Gastroesophageal sphincter (tissue), 4 donors: ENCODE results near the gene SUV39H2. TPM values are rescaled to one million over a fixed set of nuclear protein-coding genes. Genes with fewer than 3 reads are reported as not detected.

ENCODE experiments used
- ATAC-seq: fragments of 150-250 bp; one replicate; pipeline ENCODE4 v1.9.1; 2016; ENCODE audit warnings: mild to moderate bottlenecking, moderate library complexity
- H3K27ac ChIP-seq, 4 donors: fragments of 200-600 bp; sonication (generic) in 3 of 4; 1 replicate in 3 of 4; 2 replicates in 1 of 4; pipeline ENCODE4 v1.5.1; 2016 to 2019
- H3K27me3 ChIP-seq: fragments of 200-600 bp; sonication (generic); one replicate; pipeline ENCODE4 v1.5.1; 2019
- H3K36me3 ChIP-seq, 2 donors: fragments of 200-600 bp; sonication (generic); one replicate each; pipeline ENCODE4 v1.5.1; 2019; ENCODE audit warnings: control low read depth in 1 of 2
- H3K4me1 ChIP-seq, 3 donors: fragments of 200-600 bp; sonication (generic); 1 replicate in 2 of 3; 2 replicates in 1 of 3; pipeline ENCODE4 v1.5.1; 2016 to 2019; ENCODE audit warnings: control low read depth in 2 of 3
- H3K4me3 ChIP-seq, 2 donors: fragments of 200-600 bp; sonication (generic); one replicate each; pipeline ENCODE4 v1.5.1; 2019; ENCODE audit warnings: mild to moderate bottlenecking in 1 of 2, moderate library complexity in 1 of 2
- H3K9me3 ChIP-seq, 3 donors: fragments of 200-600 bp; sonication (generic); one replicate each; pipeline ENCODE4 v1.5.1; 2017 to 2019; ENCODE audit warnings: control low read depth in 2 of 3
- CTCF ChIP-seq, 4 experiments: fragments of 200-600 bp in 2 of 4; fragments of 450-650 bp in 2 of 4; sonication (generic) in 1 of 4; IDR thresholded peaks; one replicate each; pipeline ENCODE4 v1.5.1; 2017 to 2019; ENCODE audit warnings: antibody characterized with exemption in 4 of 4, mild to moderate bottlenecking in 2 of 4, moderate library complexity in 2 of 4
- EP300 ChIP-seq: sonication (generic); formaldehyde crosslinking; IDR thresholded peaks from one replicate; pipeline ENCODE4 v1.6.1; 2017; ENCODE audit warnings: antibody characterized with exemption, mild to moderate bottlenecking
- POLR2A ChIP-seq, 2 donors: fragments of 450-650 bp; IDR thresholded peaks; one replicate each; pipeline ENCODE4 v1.6.1; 2017; ENCODE audit warnings: antibody characterized with exemption in 2 of 2, mild to moderate bottlenecking in 2 of 2, moderate library complexity in 1 of 2
- POLR2AphosphoS5 ChIP-seq: sonication (generic); formaldehyde crosslinking; IDR thresholded peaks from one replicate; pipeline ENCODE4 v1.6.1; 2017; ENCODE audit warnings: antibody characterized with exemption
- WGBS, 2 donors: methylation state at CpG; one replicate each; pipeline ENCODE4 v1.1.5; 2018; ENCODE audit warnings: low coverage in 1 of 2; 5-methylcytosine and 5-hydroxymethylcytosine counted together
- total RNA-seq, 4 donors: library from RNA; depleted of rRNA; stranded (reverse); fragments of >200 nt; gene quantifications; one replicate each; pipeline ENCODE4 v1.1.0, GENCODE V29; 2016

Gene SUV39H2
- total RNA-seq, 4 donors from 2014 or later, result 4.4 to 6.2 (median 5.1) TPM

GRCh38 chr10:14916600-14916999, 37.9 kb downstream of the SUV39H2 start:
- Histone ChIP-seq H3K9me3 (peaks cover 0 to 25% (median 0%) of the 10 kb centered on the region in 3 donors), H3K27me3 (no peaks in the 10 kb centered on the region), H3K4me3 (no peak overlapping the region), H3K27ac (no peak overlapping the region), H3K36me3 (peaks cover 4 to 90% of the 10 kb centered on the region in 2 donors), H3K4me1 (no peaks in the 10 kb centered on the region)
- no peak for TF ChIP-seq POLR2AphosphoS5
- ATAC-seq, result no peak
- WGBS, 2 donors, result 90 to 100% methylated on average over 2 of the region's 2 CpGs

- no peak for TF ChIP-seq EP300
- TF ChIP-seq POLR2A (IDR thresholded peaks at IDR 0.05), result no peak
- no peak for TF ChIP-seq CTCF (IDR thresholded peaks at IDR 0.05)
- TF ChIP-seq POLR2AphosphoS5, result no peak
- peaks cover 0 to 25% (median 0%) of the 10 kb centered on the region in 3 donors for H3K9me3 ChIP-seq
- H3K4me3 ChIP-seq, result no peak overlapping the region
- H3K27ac ChIP-seq, result no peak overlapping the region
- no peaks in the 10 kb centered on the region for H3K4me1 ChIP-seq
- H3K27me3 ChIP-seq, result no peaks in the 10 kb centered on the region
- WGBS, 2 donors, result 90 to 98% methylated on average over 2 to 3 of the region's 3 CpGs
- ATAC-seq, result no peak
- peaks cover 4 to 90% of the 10 kb centered on the region in 2 donors for H3K36me3 ChIP-seq
Measured at GRCh38 chr10:14917827-14918226, 39.2 kb downstream of the SUV39H2 start.

DNA sequence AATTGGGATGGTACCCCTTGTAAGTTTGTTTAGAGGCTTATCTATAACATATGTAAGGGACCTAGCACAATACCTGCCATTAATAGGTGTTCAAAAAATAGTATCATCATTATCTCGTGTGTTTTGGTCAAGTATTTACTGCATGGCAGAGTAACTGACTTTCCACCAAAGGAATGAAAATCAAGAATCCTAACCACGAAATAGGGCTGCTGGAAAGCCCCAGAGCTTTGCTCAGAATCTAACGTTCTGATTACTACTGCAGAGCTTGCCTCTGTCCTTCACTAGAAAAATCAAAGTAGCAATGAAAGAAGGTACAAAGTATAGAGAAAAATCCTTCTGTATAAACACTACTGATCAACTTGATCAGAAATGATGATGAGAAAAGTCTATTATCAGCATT, 40.3 kb downstream of the SUV39H2 start:
- Histone ChIP-seq H3K36me3 (peaks cover 4 to 94% of the 10 kb centered on the region in 2 donors), H3K4me1 (no peaks in the 10 kb centered on the region), H3K27ac (no peak overlapping the region), H3K27me3 (no peaks in the 10 kb centered on the region), H3K9me3 (peaks cover 0 to 25% (median 0%) of the 10 kb centered on the region in 3 donors), H3K4me3 (no peak overlapping the region)
- 89 to 95% methylated on average over 3 of the region's 3 CpGs for WGBS, 2 donors
- no peak for ATAC-seq
- TF ChIP-seq POLR2AphosphoS5, result no peak

GRCh38 chr10:14924013-14924412, 45.3 kb downstream of the SUV39H2 start:
- no peak for TF ChIP-seq POLR2AphosphoS5
- no peak for TF ChIP-seq EP300
- TF ChIP-seq POLR2A (IDR thresholded peaks at IDR 0.05), result no peak
- TF ChIP-seq CTCF (IDR thresholded peaks at IDR 0.05), result no peak
- Histone ChIP-seq H3K4me1 (no peaks in the 10 kb centered on the region), H3K36me3 (peaks cover 4 to 100% of the 10 kb centered on the region in 2 donors), H3K27me3 (no peaks in the 10 kb centered on the region), H3K27ac (no peak overlapping the region), H3K9me3 (no peaks in the 10 kb centered on the region), H3K4me3 (no peak overlapping the region)
- WGBS, 2 donors, result 90 to 94% methylated on average over 5 to 7 of the region's 7 CpGs
- no peak for ATAC-seq

- Histone ChIP-seq H3K4me3 (no peak overlapping the region), H3K9me3 (no peaks in the 10 kb centered on the region), H3K27me3 (no peaks in the 10 kb centered on the region), H3K36me3 (peaks cover 0 to 100% of the 10 kb centered on the region in 2 donors), H3K4me1 (no peaks in the 10 kb centered on the region), H3K27ac (no peak overlapping the region)
- no peak for ATAC-seq
- TF ChIP-seq POLR2A (IDR thresholded peaks at IDR 0.05) (no peak), CTCF (IDR thresholded peaks at IDR 0.05) (no peak), EP300 (no peak), POLR2AphosphoS5 (no peak)
- WGBS, 2 donors, result 90 to 92% methylated on average over 2 of the region's 2 CpGs
Measured at GRCh38 chr10:14925268-14925667, 46.6 kb downstream of the SUV39H2 start.

- ATAC-seq, result no peak
- Histone ChIP-seq H3K9me3 (no peaks in the 10 kb centered on the region), H3K4me3 (no peak overlapping the region), H3K27me3 (no peaks in the 10 kb centered on the region), H3K36me3 (peaks cover 0 to 100% of the 10 kb centered on the region in 2 donors), H3K27ac (no peak overlapping the region), H3K4me1 (no peaks in the 10 kb centered on the region)
- WGBS, 2 donors, result 92% methylated on average over 4 of the region's 8 CpGs; no CpG with 5 or more reads in 1 of the 2 donors
- TF ChIP-seq EP300, result no peak
- no peak for TF ChIP-seq POLR2A (IDR thresholded peaks at IDR 0.05)
- no peak for TF ChIP-seq CTCF (IDR thresholded peaks at IDR 0.05)
- no peak for TF ChIP-seq POLR2AphosphoS5
Measured at GRCh38 chr10:14926061-14926470, 47.4 kb downstream of the SUV39H2 start.
